PC-9 (cell line): Measurements from ENCODE around the gene CEACAM21.

ENCODE experiments used
- EZH2 ChIP-seq: fragments of 200-600 bp; sonication (generic); IDR thresholded peaks from 2 replicates; pipeline ENCODE4 v1.8.0; 2017; ENCODE audit warnings: antibody characterized with exemption, low read depth
- TF ChIP-seq, protein P1 (sequence below): fragments of 200-600 bp; sonication (generic); conservative IDR thresholded peaks from 2 replicates; pipeline ENCODE4 v1.6.1; 2017; ENCODE audit warnings: mixed run types, antibody characterized with exemption, mild to moderate bottlenecking, moderate library complexity

DNA sequence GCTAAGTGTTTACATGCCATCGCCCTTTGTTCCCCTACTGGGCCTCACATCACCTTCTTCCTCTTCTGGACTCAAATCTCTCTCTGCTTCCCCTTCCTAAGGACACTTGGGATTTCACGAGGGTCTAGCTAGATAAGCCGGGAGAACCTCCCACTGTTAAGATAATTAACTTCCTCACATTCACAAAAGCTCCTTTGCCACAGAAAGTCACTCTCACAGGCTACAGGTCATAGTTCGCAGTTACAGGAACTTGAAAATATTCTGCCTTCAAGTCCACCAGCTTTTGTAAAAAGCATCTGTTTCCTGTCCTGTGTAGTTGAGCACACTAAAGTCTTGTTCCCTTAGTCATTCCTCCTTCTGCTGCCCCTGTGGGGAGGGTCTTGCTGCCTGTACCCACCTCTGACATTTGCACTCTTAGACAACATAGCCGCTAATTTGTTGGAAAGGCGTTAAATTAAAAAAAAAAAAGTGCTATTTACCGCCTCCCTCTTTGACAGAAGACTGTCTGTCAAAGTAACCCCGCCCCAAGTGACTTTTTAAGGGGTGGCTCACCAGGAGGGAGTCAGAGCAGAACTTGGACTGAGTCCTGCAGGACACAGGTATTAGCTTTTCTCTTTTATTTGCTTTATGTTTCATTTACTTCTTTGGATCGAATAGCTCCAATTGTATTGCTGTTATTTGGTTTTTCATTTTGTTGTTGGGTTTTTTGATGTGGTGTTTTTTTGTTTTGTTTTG, 26.8 kb upstream of the CEACAM21 start:
- TF ChIP-seq, protein P1, sequence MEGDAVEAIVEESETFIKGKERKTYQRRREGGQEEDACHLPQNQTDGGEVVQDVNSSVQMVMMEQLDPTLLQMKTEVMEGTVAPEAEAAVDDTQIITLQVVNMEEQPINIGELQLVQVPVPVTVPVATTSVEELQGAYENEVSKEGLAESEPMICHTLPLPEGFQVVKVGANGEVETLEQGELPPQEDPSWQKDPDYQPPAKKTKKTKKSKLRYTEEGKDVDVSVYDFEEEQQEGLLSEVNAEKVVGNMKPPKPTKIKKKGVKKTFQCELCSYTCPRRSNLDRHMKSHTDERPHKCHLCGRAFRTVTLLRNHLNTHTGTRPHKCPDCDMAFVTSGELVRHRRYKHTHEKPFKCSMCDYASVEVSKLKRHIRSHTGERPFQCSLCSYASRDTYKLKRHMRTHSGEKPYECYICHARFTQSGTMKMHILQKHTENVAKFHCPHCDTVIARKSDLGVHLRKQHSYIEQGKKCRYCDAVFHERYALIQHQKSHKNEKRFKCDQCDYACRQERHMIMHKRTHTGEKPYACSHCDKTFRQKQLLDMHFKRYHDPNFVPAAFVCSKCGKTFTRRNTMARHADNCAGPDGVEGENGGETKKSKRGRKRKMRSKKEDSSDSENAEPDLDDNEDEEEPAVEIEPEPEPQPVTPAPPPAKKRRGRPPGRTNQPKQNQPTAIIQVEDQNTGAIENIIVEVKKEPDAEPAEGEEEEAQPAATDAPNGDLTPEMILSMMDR, result no peak
- TF ChIP-seq EZH2, result no peak
